Mucosa of descending colon (tissue), 3 donors: ENCODE results near the gene DENND1B. TPM values are rescaled to one million over a fixed set of nuclear protein-coding genes. Genes with fewer than 3 reads are reported as not detected.
A peak's percentile ranks its signal among the peaks of the same experiment; 100 is the strongest.
"Not testable (repeated sequence)": the region's sequence is repeated elsewhere in the genome, so short reads cannot be mapped to it uniquely, and the experiment has no call there.

Source experiments
- ATAC-seq: fragments of 200-7000 bp; cut with Tn5 transposase; one replicate; pipeline ENCODE4 v1.9.1; 2020; ENCODE audit warnings: mild to moderate bottlenecking, moderate library complexity
- DNase-seq, 3 donors: peaks; one replicate each; pipeline ENCODE4 v3.0.0-alpha.2; 2020
- H3K36me3 ChIP-seq: fragments of 200-600 bp; one replicate; pipeline ENCODE4 v1.8.0; 2021; ENCODE audit warnings: low read depth, mild to moderate bottlenecking
- H3K4me1 ChIP-seq: fragments of 200-600 bp; one replicate; pipeline ENCODE4 v1.8.0; 2021; ENCODE audit warnings: low read depth, mild to moderate bottlenecking
- H3K4me3 ChIP-seq: fragments of 200-600 bp; one replicate; pipeline ENCODE4 v1.8.0; 2021; ENCODE audit warnings: mild to moderate bottlenecking
- H3K9me3 ChIP-seq: fragments of 200-600 bp; one replicate; pipeline ENCODE4 v1.8.0; 2021; ENCODE audit warnings: mild to moderate bottlenecking
- intact Hi-C, 2 donors: fragments of 100-400 bp; cut with DNase I in 1 of 2; cut with micrococcal nuclease in 1 of 2; formaldehyde crosslinking; loops; one replicate each; pipeline versions ENCODE4 v1.11.0 to v1.11.1; 2022; cut with DNase I, micrococcal nuclease
- total RNA-seq, 3 donors: library from RNA; stranded (reverse); fragmentation: NEBNext Ultra II Directional in 2 of 3; extraction: Animal tissue kit (Norgen Biotek cat#: 25700) in 2 of 3; gene quantifications; one replicate each; pipeline versions ENCODE4 v1.2.1 to v1.2.4, GENCODE V29; 2021 to 2023
- TF ChIP-seq, protein P1 (sequence below): fragments of 200-600 bp; IDR thresholded peaks from one replicate; pipeline ENCODE4 v1.8.0; 2022; ENCODE audit warnings: antibody characterized with exemption, mild to moderate bottlenecking
- donor health status: DM: no; HTN: no; CAD: no; lungs with moderate emphysema.
- donor health status: DM: no; HTN: no; CAD: no.
- donor health status: DM: no; HTN: yes; CAD: no.

DENND1B gene
- total RNA-seq, 3 donors from 2014 or later: 29.3 to 54.9 (median 32.2) TPM

DNA sequence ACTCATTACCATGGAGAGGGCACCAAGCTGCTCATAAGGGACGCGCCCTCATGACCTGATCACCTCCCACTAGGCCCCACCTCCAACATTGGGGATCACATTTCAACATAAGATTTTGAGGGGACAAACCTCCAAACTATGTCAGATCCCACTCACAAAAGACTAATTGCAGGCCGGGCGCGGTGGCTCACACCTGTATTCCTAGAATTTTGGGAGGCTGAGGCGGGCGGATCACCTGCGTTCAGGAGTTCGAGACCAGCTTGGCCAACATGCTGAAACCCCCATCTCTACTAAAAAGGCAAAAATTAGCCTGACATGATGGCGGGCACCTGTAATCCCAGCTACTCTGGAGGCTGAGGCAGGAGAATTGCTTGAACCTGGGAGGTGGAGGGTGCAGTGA is 278.6 kb downstream of the DENND1B start:
- no peak for ATAC-seq
- H3K4me1 ChIP-seq: no peaks in the 10 kb centered on the region
- H3K4me3 ChIP-seq: no peak overlapping the region
- no peaks in the 10 kb centered on the region for H3K36me3 ChIP-seq
- TF ChIP-seq, protein P1, sequence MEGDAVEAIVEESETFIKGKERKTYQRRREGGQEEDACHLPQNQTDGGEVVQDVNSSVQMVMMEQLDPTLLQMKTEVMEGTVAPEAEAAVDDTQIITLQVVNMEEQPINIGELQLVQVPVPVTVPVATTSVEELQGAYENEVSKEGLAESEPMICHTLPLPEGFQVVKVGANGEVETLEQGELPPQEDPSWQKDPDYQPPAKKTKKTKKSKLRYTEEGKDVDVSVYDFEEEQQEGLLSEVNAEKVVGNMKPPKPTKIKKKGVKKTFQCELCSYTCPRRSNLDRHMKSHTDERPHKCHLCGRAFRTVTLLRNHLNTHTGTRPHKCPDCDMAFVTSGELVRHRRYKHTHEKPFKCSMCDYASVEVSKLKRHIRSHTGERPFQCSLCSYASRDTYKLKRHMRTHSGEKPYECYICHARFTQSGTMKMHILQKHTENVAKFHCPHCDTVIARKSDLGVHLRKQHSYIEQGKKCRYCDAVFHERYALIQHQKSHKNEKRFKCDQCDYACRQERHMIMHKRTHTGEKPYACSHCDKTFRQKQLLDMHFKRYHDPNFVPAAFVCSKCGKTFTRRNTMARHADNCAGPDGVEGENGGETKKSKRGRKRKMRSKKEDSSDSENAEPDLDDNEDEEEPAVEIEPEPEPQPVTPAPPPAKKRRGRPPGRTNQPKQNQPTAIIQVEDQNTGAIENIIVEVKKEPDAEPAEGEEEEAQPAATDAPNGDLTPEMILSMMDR: no peak
- DNase-seq: no peak
- no peaks in the 10 kb centered on the region for H3K9me3 ChIP-seq
- intact Hi-C loops: no loop called here

DNA sequence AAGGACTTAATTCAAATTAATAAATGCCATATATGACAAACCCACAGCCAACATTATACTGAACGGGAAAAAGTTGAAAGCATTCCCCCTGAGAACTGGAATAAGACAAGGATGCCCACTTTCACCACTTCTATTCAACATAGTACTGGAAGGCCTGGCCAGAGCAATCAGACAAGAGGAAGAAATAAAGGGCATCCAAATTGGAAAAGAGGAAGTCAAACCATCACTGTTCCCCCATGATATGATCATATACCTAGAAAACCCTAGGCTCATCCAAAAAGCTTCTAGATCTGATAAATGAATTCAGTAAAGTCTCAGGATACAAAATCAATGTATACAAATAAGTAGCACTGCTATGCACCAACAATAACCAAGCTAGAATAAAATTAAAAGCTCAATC is 283.8 kb downstream of the DENND1B start:
- DNase-seq, ATAC-seq, intact Hi-C loops: not testable (repeated sequence)

DNA sequence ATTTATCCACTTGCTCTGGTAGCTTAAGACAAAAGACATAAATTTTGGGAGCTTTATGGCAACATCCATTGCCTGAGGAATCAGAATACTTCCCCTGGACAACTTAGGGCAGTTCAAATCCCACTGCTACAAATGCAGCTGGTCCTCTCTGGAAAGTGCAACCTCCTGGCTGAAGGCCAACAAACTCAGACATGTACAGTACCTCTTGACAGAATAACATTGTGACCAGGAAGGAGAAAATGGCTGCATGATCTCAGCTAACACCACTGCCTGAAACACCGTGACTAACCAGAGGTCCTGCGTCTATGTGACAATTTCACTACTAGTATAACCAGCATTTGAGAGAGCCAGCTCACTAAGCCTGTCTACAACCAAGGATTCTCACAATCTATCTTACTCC is 288.3 kb downstream of the DENND1B start:
- intact Hi-C loops: no loop called here
- H3K9me3 ChIP-seq: no peaks in the 10 kb centered on the region
- H3K4me1 ChIP-seq: no peaks in the 10 kb centered on the region
- DNase-seq: no peak
- TF ChIP-seq, protein P1: no peak
- no peak overlapping the region for H3K4me3 ChIP-seq
- ATAC-seq: no peak
- H3K36me3 ChIP-seq: no peaks in the 10 kb centered on the region

More for the DNA sequence above, 283.8 kb downstream of the DENND1B start:
- H3K4me3 ChIP-seq, H3K4me1 ChIP-seq, H3K9me3 ChIP-seq, H3K36me3 ChIP-seq: not testable (repeated sequence)

DNA sequence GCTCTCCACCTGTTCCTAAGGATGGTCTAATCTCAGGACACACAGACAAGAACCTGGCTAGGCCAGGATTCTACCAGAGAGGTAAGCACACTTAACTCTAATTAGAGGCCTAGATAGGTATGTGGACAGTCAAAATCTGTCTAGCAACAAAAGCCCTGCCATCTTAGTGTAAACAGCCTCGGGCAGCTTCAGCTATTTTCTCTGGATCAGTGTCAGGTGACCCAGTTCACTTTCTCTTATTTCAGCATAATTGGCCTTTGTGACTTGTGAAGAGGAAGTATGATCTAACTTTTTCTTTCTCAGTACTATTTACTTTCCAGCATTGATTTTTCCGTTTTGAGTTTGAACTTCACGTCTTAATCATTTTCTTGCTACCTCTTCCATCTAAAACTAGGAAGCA is 289.5 kb downstream of the DENND1B start:
- no peaks in the 10 kb centered on the region for H3K4me1 ChIP-seq
- DNase-seq (no peak), ATAC-seq (no peak)
- TF ChIP-seq, protein P1: no peak
- intact Hi-C loops: no loop called here
- no peak overlapping the region for H3K4me3 ChIP-seq
- H3K36me3 ChIP-seq: no peaks in the 10 kb centered on the region
- no peaks in the 10 kb centered on the region for H3K9me3 ChIP-seq

DNA sequence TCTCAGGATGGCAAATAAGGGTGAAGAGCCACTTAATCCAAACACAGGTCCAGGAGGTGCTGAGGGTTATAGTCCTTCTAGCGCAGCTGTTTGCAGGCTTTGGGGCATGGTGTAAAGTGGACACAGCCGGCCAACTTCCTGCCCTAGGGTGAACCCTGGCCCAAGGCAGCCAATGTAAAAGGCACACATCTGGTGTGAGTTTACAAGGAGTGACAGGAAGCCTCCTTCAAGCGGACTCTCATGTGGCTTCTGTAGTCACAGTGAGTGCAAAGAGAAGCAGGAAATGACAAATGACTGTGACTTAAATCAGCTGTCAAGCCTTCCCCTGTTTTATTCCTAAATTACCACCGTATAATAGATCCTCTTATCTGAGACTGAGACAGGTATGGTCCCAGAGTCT is 294.2 kb downstream of the DENND1B start:
- H3K4me3 ChIP-seq: no peak overlapping the region
- no peak for DNase-seq
- peak; percentile 14 for ATAC-seq
- intact Hi-C loops: no loop called here
- TF ChIP-seq, protein P1: no peak
- no peaks in the 10 kb centered on the region for H3K9me3 ChIP-seq
- H3K4me1 ChIP-seq: no peaks in the 10 kb centered on the region
- no peaks in the 10 kb centered on the region for H3K36me3 ChIP-seq

DNA sequence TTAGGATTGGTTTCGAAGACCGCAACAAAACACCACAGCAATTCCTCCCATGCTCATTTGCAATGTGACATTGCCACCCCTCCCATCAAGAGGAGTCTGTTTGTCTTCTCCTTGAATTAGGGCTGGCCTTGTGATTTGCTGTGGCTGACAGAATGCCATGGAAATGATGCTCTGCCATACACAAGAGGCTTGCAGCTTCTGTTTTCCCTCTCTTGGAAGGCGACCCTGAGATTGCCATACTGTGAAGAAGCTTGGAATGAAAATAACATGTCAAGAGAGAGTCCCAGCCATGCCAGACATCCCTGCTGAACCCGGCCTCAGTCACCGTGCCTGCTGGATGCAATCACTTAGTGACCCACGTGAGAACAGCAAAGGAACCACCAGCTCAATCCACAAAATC is 294.8 kb downstream of the DENND1B start:
- H3K4me1 ChIP-seq: no peaks in the 10 kb centered on the region
- H3K9me3 ChIP-seq: no peaks in the 10 kb centered on the region
- TF ChIP-seq, protein P1: no peak
- DNase-seq: no peak
- intact Hi-C loops: no loop called here
- no peaks in the 10 kb centered on the region for H3K36me3 ChIP-seq
- no peak for ATAC-seq
- no peak overlapping the region for H3K4me3 ChIP-seq
